ENCODE measurements around the gene CMIP. TPM values are rescaled to one million over a fixed set of nuclear protein-coding genes. Genes with fewer than 3 reads are reported as not detected.
A peak's percentile ranks its signal among the peaks of the same experiment; 100 is the strongest.

The CMIP gene
- total RNA-seq, 1 donor: 15.7 TPM

- no peak overlapping the region for H3K4me3 ChIP-seq (ENCODE audit: low read depth, low read length)
- peak; percentile 31 for DNase-seq (ENCODE audit: low read depth)
- TF ChIP-seq CTCF (IDR thresholded peaks at IDR 0.05; ENCODE audit: insufficient read depth, low read length): no peak
These were observed 51.0 kb downstream of the CMIP start for GRCh38 chr16:81495321-81496234.

GRCh38 chr16:81496321-81496720 is 51.7 kb downstream of the CMIP start:
- no peak for TF ChIP-seq CTCF (IDR thresholded peaks at IDR 0.05; ENCODE audit: insufficient read depth, low read length)
- no peak overlapping the region for H3K4me3 ChIP-seq (ENCODE audit: low read depth, low read length)
- DNase-seq (ENCODE audit: low read depth): no peak

- no peak for TF ChIP-seq CTCF (IDR thresholded peaks at IDR 0.05; ENCODE audit: insufficient read depth, low read length)
- no peak overlapping the region for H3K4me3 ChIP-seq (ENCODE audit: low read depth, low read length)
- no peak for DNase-seq (ENCODE audit: low read depth)
These were observed 52.1 kb downstream of the CMIP start for GRCh38 chr16:81496742-81497141.

GRCh38 chr16:81497690-81498089 is 53.1 kb downstream of the CMIP start:
- no peak overlapping the region for H3K4me3 ChIP-seq (ENCODE audit: low read depth, low read length)
- no peak for TF ChIP-seq CTCF (IDR thresholded peaks at IDR 0.05; ENCODE audit: insufficient read depth, low read length)
- DNase-seq (ENCODE audit: low read depth): no peak

GRCh38 chr16:81498351-81498750 is 53.7 kb downstream of the CMIP start:
- H3K4me3 ChIP-seq (ENCODE audit: low read depth, low read length): no peak overlapping the region
- no peak for DNase-seq (ENCODE audit: low read depth)
- TF ChIP-seq CTCF (IDR thresholded peaks at IDR 0.05; ENCODE audit: insufficient read depth, low read length): no peak

- no peak for DNase-seq (ENCODE audit: low read depth)
- no peak overlapping the region for H3K4me3 ChIP-seq (ENCODE audit: low read depth, low read length)
- TF ChIP-seq CTCF (IDR thresholded peaks at IDR 0.05; ENCODE audit: insufficient read depth, low read length): no peak
These were observed 55.2 kb downstream of the CMIP start for GRCh38 chr16:81499576-81500380.
